PFSK-1 (cell line): ENCODE results near the gene CD1C.

Experiments
- POLR2AphosphoS5 ChIP-seq: IDR thresholded peaks from 2 replicates; pipeline ENCODE4 v1.6.1; 2012; ENCODE audit warnings: low read depth, mild to moderate bottlenecking, control low read depth, low read length, moderate library complexity
- REST ChIP-seq, 2 experiments: IDR thresholded peaks; 2 replicates each; pipeline versions ENCODE4 v1.6.1 to v1.8.0; 2011 to 2012; ENCODE audit warnings: low read depth in 2 of 2, low read length in 2 of 2, control low read depth in 1 of 2, inconsistent platforms in 1 of 2, mild to moderate bottlenecking in 1 of 2, moderate library complexity in 1 of 2; ENCODE audit not compliant: insufficient read depth in 1 of 2

- TF ChIP-seq REST (IDR thresholded peaks at IDR 0.05; ENCODE audit: insufficient read depth in 1 of 2, low read depth in 2 of 2, low read length in 2 of 2), result no peak
- no peak for TF ChIP-seq POLR2AphosphoS5
These were observed 38.7 kb downstream of the CD1C start for GRCh38 chr1:158328426-158328825.
